Measurements from ENCODE around the gene DNAJC28.

Gene DNAJC28

GRCh38 chr21:33505833-33506232 is 14.3 kb upstream of the DNAJC28 start:
- DNase-seq (ENCODE audit: low read depth), result no peak
- no peak overlapping the region for H3K4me3 ChIP-seq (replicated peaks; ENCODE audit: low read depth, low read length)
- no peak for TF ChIP-seq CTCF (IDR thresholded peaks at IDR 0.05; ENCODE audit: low read length, missing control alignments)

- no peak overlapping the region for H3K4me3 ChIP-seq (replicated peaks; ENCODE audit: low read depth, low read length)
- DNase-seq (ENCODE audit: low read depth), result no peak
- TF ChIP-seq CTCF (IDR thresholded peaks at IDR 0.05; ENCODE audit: low read length, missing control alignments), result no peak
Measured at GRCh38 chr21:33496345-33496744, 4.8 kb upstream of the DNAJC28 start.

- DNase-seq (ENCODE audit: low read depth), result no peak
- H3K4me3 ChIP-seq (replicated peaks; ENCODE audit: low read depth, low read length), result no peak overlapping the region
- TF ChIP-seq CTCF (IDR thresholded peaks at IDR 0.05; ENCODE audit: low read length, missing control alignments), result no peak
Measured at GRCh38 chr21:33495743-33496142, 4.2 kb upstream of the DNAJC28 start.

GRCh38 chr21:33493756-33494155 is 2.2 kb upstream of the DNAJC28 start:
- no peak for DNase-seq (ENCODE audit: low read depth)
- no peak for TF ChIP-seq CTCF (IDR thresholded peaks at IDR 0.05; ENCODE audit: low read length, missing control alignments)
- H3K4me3 ChIP-seq (replicated peaks; ENCODE audit: low read depth, low read length), result no peak overlapping the region

- TF ChIP-seq CTCF (IDR thresholded peaks at IDR 0.05; ENCODE audit: low read length, missing control alignments), result no peak
- no peak overlapping the region for H3K4me3 ChIP-seq (replicated peaks; ENCODE audit: low read depth, low read length)
- DNase-seq (ENCODE audit: low read depth), result peak; percentile 89
Measured at GRCh38 chr21:33492571-33492970, 1.1 kb upstream of the DNAJC28 start.

- H3K4me3 ChIP-seq (replicated peaks; ENCODE audit: low read depth, low read length), result peak overlapping the region; percentile 92
- DNase-seq (ENCODE audit: low read depth), result no peak
- no peak for TF ChIP-seq CTCF (IDR thresholded peaks at IDR 0.05; ENCODE audit: low read length, missing control alignments)
Measured at GRCh38 chr21:33490991-33491372, 534 bp downstream of the DNAJC28 start.

GRCh38 chr21:33488936-33489335 is 2.6 kb downstream of the DNAJC28 start:
- no peak for TF ChIP-seq CTCF (IDR thresholded peaks at IDR 0.05; ENCODE audit: low read length, missing control alignments)
- no peak overlapping the region for H3K4me3 ChIP-seq (replicated peaks; ENCODE audit: low read depth, low read length)
- no peak for DNase-seq (ENCODE audit: low read depth)

All from fibroblast of pulmonary artery (primary cell).